Right lobe of liver (tissue), 6 donors: ENCODE results near the gene PAX1. TPM values are rescaled to one million over a fixed set of nuclear protein-coding genes. Genes with fewer than 3 reads are reported as not detected.
A peak's percentile ranks its signal among the peaks of the same experiment; 100 is the strongest.

Experiments
- ATAC-seq, 4 donors: fragments of 200-7000 bp; cut with Tn5 transposase; one replicate each; pipeline ENCODE4 v1.9.1; 2020; ENCODE audit warnings: mild to moderate bottlenecking in 4 of 4, moderate library complexity in 4 of 4
- DNase-seq, 3 donors: peaks; one replicate each; pipeline ENCODE4 v3.0.0-alpha.2; 2020
- H3K27ac ChIP-seq, 3 donors: fragments of 200-600 bp; one replicate each; pipeline ENCODE4 v1.8.0; 2022
- H3K27me3 ChIP-seq, 2 donors: fragments of 200-600 bp; one replicate each; pipeline ENCODE4 v1.8.0; 2022
- H3K36me3 ChIP-seq, 4 donors: fragments of 200-600 bp; sonication (generic) in 1 of 4; one replicate each; pipeline versions ENCODE4 v1.5.1 to v1.8.0; 2017 to 2022; ENCODE audit warnings: control low read depth in 1 of 4
- H3K4me1 ChIP-seq, 4 donors: fragments of 200-600 bp; sonication (generic) in 1 of 4; one replicate each; pipeline versions ENCODE4 v1.5.1 to v1.8.0; 2017 to 2022; ENCODE audit warnings: control low read depth in 1 of 4
- H3K4me3 ChIP-seq, 3 donors: fragments of 200-600 bp; one replicate each; pipeline ENCODE4 v1.8.0; 2022
- H3K9me3 ChIP-seq, 4 donors: fragments of 200-600 bp; sonication (generic) in 1 of 4; one replicate each; pipeline versions ENCODE4 v1.5.1 to v1.8.0; 2017 to 2022; ENCODE audit warnings: control low read depth in 1 of 4
- POLR2A ChIP-seq: fragments of 450-650 bp; IDR thresholded peaks from one replicate; pipeline ENCODE4 v1.6.1; 2017; ENCODE audit warnings: antibody characterized with exemption, mild to moderate bottlenecking
- WGBS: methylation state at CpG from one replicate; pipeline ENCODE4 v1.1.6; 2018; ENCODE audit warnings: low coverage, low lambda C conversion rate; ENCODE audit not compliant: insufficient coverage; ENCODE audit errors: missing lambda C conversion rate; 5-methylcytosine and 5-hydroxymethylcytosine counted together
- intact Hi-C, 2 donors: fragments of 100-400 bp; cut with DNase I; formaldehyde crosslinking; loops; one replicate each; pipeline versions ENCODE4 v1.11.2 to v1.14.1; 2022
- total RNA-seq, 6 experiments: library from RNA; depleted of rRNA in 2 of 6; stranded (reverse); fragments of >200 nt in 2 of 6; fragmentation: NEBNext Ultra II Directional in 3 of 6; extraction: Animal tissue kit (Norgen Biotek cat#: 25700) in 3 of 6; gene quantifications; one replicate each; pipeline versions ENCODE4 v1.1.0 to v1.2.4, GENCODE V29; 2016 to 2023
- TF ChIP-seq, protein P1 (sequence below), 4 donors: fragments of 200-600 bp in 3 of 4; fragments of 450-650 bp in 1 of 4; IDR thresholded peaks; one replicate each; pipeline versions ENCODE4 v1.5.1 to v1.8.0; 2016 to 2022; ENCODE audit warnings: antibody characterized with exemption in 4 of 4, mild to moderate bottlenecking in 2 of 4
- donor health status: DM: no; HTN: yes; CAD: no.
- donor health status: DM: no; HTN: no; CAD: no.
- donor health status: DM: no; HTN: no; CAD: no.
- donor health status: DM: no; HTN: yes; CAD: no.
- donor health status: DM: no; HTN: yes; CAD: no.

The PAX1 gene
- total RNA-seq, 6 experiments from 2014 or later: not detected

DNA sequence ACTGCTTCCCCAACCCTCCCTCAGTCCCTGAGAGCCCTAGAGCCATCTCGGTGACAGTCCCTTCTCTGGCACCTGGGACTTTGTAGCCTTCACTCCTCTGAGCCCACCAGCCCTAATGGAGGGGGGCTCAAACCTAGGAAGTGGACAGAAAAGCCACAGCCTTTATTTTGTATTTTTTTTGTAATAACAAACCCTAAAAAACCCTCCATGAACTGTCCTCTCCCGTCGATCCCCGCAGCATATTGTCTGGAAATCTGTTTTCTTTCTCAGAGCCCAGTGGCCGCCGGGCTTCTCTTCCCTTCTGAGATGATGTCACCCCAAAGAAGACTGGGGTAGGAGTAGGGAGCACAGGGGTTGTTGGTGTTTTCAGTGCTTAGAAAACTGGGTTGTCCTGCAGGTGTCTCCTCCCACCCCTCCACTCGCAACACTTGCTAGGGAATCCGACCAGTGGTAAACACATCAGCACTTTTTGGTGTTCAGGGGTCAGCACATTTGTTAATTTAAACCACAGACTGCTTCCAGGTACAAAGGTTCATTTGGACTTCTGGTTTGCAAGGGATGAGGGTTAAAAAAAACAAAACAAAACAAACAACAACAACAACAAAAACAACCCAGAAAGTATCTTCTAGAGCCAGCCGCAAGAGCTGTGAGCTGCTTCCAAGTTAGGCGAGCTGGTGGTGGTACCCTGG is 9.9 kb downstream of the PAX1 start:
- no peaks in the 10 kb centered on the region for H3K36me3 ChIP-seq
- intact Hi-C loops: no loop called here
- H3K4me1 ChIP-seq: no peaks in the 10 kb centered on the region
- H3K9me3 ChIP-seq: no peaks in the 10 kb centered on the region
- no peak overlapping the region for H3K27ac ChIP-seq
- no peak for DNase-seq
- H3K4me3 ChIP-seq: no peak overlapping the region
- 5% methylated on average over 10 of the region's 10 CpGs for WGBS
- ATAC-seq: no peak
- TF ChIP-seq, protein P1, sequence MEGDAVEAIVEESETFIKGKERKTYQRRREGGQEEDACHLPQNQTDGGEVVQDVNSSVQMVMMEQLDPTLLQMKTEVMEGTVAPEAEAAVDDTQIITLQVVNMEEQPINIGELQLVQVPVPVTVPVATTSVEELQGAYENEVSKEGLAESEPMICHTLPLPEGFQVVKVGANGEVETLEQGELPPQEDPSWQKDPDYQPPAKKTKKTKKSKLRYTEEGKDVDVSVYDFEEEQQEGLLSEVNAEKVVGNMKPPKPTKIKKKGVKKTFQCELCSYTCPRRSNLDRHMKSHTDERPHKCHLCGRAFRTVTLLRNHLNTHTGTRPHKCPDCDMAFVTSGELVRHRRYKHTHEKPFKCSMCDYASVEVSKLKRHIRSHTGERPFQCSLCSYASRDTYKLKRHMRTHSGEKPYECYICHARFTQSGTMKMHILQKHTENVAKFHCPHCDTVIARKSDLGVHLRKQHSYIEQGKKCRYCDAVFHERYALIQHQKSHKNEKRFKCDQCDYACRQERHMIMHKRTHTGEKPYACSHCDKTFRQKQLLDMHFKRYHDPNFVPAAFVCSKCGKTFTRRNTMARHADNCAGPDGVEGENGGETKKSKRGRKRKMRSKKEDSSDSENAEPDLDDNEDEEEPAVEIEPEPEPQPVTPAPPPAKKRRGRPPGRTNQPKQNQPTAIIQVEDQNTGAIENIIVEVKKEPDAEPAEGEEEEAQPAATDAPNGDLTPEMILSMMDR (IDR thresholded peaks at IDR 0.05): no peak
- H3K27me3 ChIP-seq: peaks cover 0 to 13% of the 10 kb centered on the region in 2 donors

DNA sequence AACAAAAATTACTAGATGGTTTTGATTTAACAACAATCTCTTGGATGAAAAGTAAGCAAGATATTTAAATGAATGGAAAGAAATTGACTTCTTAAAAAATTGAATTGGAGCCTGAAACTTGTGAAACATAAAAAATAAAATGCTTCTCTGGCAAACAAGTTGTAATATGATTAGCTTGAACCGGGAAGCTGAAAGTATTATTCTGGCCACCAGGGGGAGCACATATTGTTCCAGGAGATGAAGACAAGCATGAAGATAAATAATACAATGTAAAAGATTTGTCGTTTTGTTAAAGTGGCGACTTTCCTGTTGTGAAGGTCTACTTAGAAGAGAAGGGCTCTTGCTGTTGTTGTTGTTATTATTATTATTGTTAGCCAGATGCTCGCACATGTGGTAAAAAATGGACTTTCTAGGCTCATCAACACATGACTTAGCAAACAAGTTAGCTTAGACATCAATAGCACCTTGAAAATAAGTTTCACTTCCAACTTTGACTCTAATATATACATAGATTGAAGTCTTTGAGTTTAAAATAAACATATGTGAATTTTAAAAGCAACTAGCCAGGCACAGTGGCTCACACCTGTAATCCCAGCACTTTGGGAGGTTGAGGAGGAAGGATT is 14.2 kb downstream of the PAX1 start:
- TF ChIP-seq POLR2A: no peak
- TF ChIP-seq, protein P1 (IDR thresholded peaks at IDR 0.05): peak; percentile 55 to 87 (median 86)

DNA sequence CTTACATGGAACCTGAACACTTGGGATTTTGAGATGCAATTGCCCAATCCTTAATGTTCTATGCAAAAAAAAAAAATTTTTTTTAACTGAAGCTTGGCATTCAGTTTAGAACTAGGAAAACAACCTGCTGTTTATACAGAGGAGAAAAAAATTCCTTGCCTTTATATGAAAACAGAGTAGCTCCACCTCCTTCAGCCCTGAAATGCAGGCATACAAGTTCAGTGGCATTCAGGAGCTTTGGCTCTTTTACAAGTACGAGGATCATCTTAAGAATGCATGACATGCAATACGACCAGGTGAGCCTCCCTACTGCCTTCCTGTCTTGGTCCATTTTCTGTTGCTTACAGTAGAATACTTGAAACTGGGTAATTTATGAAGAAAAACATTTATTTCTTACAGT is 20.4 kb downstream of the PAX1 start:
- WGBS: 25% methylated on average over 2 of the region's 2 CpGs
- Histone ChIP-seq H3K4me1 (no peaks in the 10 kb centered on the region), H3K9me3 (no peaks in the 10 kb centered on the region), H3K27me3 (no peaks in the 10 kb centered on the region), H3K36me3 (no peaks in the 10 kb centered on the region), H3K4me3 (no peak overlapping the region), H3K27ac (no peak overlapping the region)
- ATAC-seq (no peak), DNase-seq (no peak)
- TF ChIP-seq POLR2A: no peak
- TF ChIP-seq, protein P1 (IDR thresholded peaks at IDR 0.05): no peak
- intact Hi-C loops: no loop called here

More for the DNA sequence above, 14.2 kb downstream of the PAX1 start:
- no peaks in the 10 kb centered on the region for H3K9me3 ChIP-seq
- no peaks in the 10 kb centered on the region for H3K4me1 ChIP-seq
- no peaks in the 10 kb centered on the region for H3K36me3 ChIP-seq
- peaks cover 0 to 8% of the 10 kb centered on the region in 2 donors for H3K27me3 ChIP-seq
- peak; percentile 38 to 63 (median 53) for ATAC-seq
- intact Hi-C loops: no loop called here
- 3% methylated on average over 4 of the region's 4 CpGs for WGBS
- H3K4me3 ChIP-seq: no peak overlapping the region
- DNase-seq: no peak
- H3K27ac ChIP-seq: no peak overlapping the region

DNA sequence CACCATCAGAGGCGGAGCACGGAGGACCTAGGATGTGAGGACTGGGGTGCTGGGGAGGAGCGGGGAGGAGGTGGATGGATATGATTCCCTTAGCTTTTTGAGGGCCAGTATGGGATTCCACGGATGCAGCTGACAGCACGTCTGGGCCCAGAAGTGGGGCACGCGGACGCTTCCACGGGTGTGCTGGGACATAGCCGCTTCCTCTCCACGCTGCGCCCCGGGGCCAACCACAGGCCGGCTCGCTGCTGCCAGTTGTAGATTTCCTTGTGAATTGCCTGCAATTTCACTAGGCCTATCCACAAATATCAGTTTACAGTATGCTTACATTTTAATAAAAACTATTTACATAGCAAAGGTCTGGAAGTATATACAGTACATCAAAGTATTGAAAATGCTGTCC is 23.9 kb downstream of the PAX1 start:
- WGBS: 83% methylated on average over 5 of the region's 15 CpGs
- H3K4me1 ChIP-seq: no peaks in the 10 kb centered on the region
- H3K9me3 ChIP-seq: no peaks in the 10 kb centered on the region
- intact Hi-C loops: no loop called here
- H3K27ac ChIP-seq: no peak overlapping the region
- DNase-seq: no peak
- ATAC-seq: no peak
- no peaks in the 10 kb centered on the region for H3K27me3 ChIP-seq
- H3K4me3 ChIP-seq: no peak overlapping the region
- H3K36me3 ChIP-seq: no peaks in the 10 kb centered on the region
- TF ChIP-seq POLR2A: no peak
- TF ChIP-seq, protein P1 (IDR thresholded peaks at IDR 0.05): no peak
